GM13976 (cell line): ENCODE results near the gene WDR33.

ENCODE experiments used
- DNase-seq: peaks from one replicate; pipeline ENCODE4 v3.0.0; 2012; ENCODE audit warnings: low spot score
- CTCF ChIP-seq: IDR thresholded peaks from 2 replicates; pipeline ENCODE4 v1.5.1; 2012; ENCODE audit warnings: borderline replicate concordance, mild to moderate bottlenecking; ENCODE audit not compliant: insufficient read depth; ENCODE audit errors: extremely low read depth, missing control alignments, control extremely low read depth
- in situ Hi-C: fragments of 300-500 bp; cut with MboI; formaldehyde crosslinking; loops from one replicate; pipeline ENCODE4 v1.12.0; 2022; ENCODE audit warnings: low sequenced_read_pairs, mixed read lengths, inconsistent platforms; ENCODE audit not compliant: unreplicated experiment

WDR33 gene

GRCh38 chr2:127656569-127657231 is 154.3 kb downstream of the WDR33 start:
- no peak for TF ChIP-seq CTCF
- in situ Hi-C loops: no loop called here
- DNase-seq: no peak

GRCh38 chr2:127655209-127656073 is 155.5 kb downstream of the WDR33 start:
- DNase-seq: no peak
- no peak for TF ChIP-seq CTCF
- in situ Hi-C loops: no loop called here

- in situ Hi-C loops: no loop called here
- DNase-seq: no peak
- no peak for TF ChIP-seq CTCF
Observed at GRCh38 chr2:127654838-127655175, 156.2 kb downstream of the WDR33 start.

- no peak for TF ChIP-seq CTCF
- no peak for DNase-seq
- in situ Hi-C loops: no loop called here
Observed at GRCh38 chr2:127654084-127654837, 156.7 kb downstream of the WDR33 start.

GRCh38 chr2:127653421-127654083 is 157.4 kb downstream of the WDR33 start:
- no peak for DNase-seq
- in situ Hi-C loops: no loop called here
- TF ChIP-seq CTCF: no peak

- no peak for DNase-seq
- in situ Hi-C loops: no loop called here
- no peak for TF ChIP-seq CTCF
Observed at GRCh38 chr2:127652786-127653357, 158.1 kb downstream of the WDR33 start.
